IPS-15b (cell line): ENCODE data around the gene IBA57.
"Not testable (repeated sequence)": the region's sequence is repeated elsewhere in the genome, so short reads cannot be mapped to it uniquely, and the experiment has no call there.

Source experiments
- H3K27me3 ChIP-seq: one replicate; pipeline ENCODE4 v1.6.1; 2013; ENCODE audit warnings: low read length; ENCODE audit not compliant: control insufficient read depth, insufficient read depth
- H3K36me3 ChIP-seq: one replicate; pipeline ENCODE4 v1.6.1; 2013; ENCODE audit warnings: low read length; ENCODE audit not compliant: control insufficient read depth, insufficient read depth
- H3K4me1 ChIP-seq: one replicate; pipeline ENCODE4 v1.6.1; 2013; ENCODE audit warnings: mild to moderate bottlenecking, low read length; ENCODE audit not compliant: control insufficient read depth, insufficient read depth
- H3K4me3 ChIP-seq: one replicate; pipeline ENCODE4 v1.5.1; 2013; ENCODE audit warnings: low read depth, low read length
- H3K9ac ChIP-seq: one replicate; pipeline ENCODE4 v1.6.1; 2013; ENCODE audit warnings: low read depth, mild to moderate bottlenecking, low read length
- H3K9me3 ChIP-seq: one replicate; pipeline ENCODE4 v1.6.1; 2013; ENCODE audit warnings: mild to moderate bottlenecking, low read length; ENCODE audit not compliant: control insufficient read depth, insufficient read depth

IBA57 gene

GRCh38 chr1:228171221-228171891 lies 5.8 kb downstream of the IBA57 start:
- Histone ChIP-seq H3K4me3 (no peak overlapping the region), H3K9ac (no peak overlapping the region), H3K4me1 (no peaks in the 10 kb centered on the region), H3K36me3 (no peaks in the 10 kb centered on the region), H3K27me3 (no peaks in the 10 kb centered on the region), H3K9me3 (no peaks in the 10 kb centered on the region)

- Histone ChIP-seq H3K9ac (no peak overlapping the region), H3K4me1 (no peaks in the 10 kb centered on the region)
Observed at GRCh38 chr1:228172591-228173527, 7.3 kb downstream of the IBA57 start.

DNA sequence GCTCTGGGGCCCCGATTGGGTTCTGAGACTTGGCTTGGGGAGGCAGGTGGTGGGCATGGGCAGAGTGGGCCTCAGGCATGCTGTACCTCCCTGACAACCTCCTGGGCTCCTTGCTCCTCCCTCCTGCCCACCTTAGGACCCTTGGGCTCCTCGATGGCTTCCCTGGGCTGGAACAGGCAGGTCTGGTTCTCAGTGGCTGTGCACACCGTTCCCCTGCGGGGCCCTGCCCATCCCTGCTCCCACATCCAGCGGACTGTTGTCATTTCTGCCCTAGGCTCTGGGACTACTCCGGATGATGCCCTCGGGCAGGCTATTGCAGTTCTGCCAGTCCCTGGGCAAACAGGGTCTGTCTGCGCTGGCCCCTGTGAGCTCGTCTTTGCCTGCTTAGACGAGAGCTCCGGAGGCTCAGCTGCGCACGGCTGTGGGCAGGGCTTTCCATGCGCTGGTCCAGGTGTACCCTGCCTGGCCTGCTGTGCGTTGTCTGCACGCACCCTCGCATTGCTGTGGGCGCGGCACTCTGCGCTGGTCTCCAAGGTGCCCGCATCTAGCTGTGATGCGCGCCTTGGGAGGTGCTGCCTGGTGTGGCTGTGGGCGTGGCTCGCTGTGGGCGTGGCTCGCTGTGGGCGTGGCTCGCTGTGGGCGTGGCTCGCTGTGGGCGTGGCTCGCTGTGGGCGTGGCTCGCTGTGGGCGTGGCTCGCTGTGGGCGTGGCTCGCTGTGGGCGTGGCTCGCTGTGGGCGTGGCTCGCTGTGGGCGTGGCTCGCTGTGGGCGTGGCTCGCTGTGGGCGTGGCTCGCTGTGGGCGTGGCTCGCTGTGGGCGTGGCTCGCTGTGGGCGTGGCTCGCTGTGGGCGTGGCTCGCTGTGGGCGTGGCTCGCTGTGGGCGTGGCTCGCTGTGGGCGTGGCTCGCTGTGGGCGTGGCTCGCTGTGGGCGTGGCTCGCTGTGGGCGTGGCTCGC lies 8.2 kb downstream of the IBA57 start:
- H3K36me3 ChIP-seq, H3K27me3 ChIP-seq, H3K9ac ChIP-seq, H3K9me3 ChIP-seq, H3K4me1 ChIP-seq: not testable (repeated sequence)
- H3K4me3 ChIP-seq, result peak overlapping the region; percentile 13

More at GRCh38 chr1:228172591-228173527, 7.3 kb downstream of the IBA57 start:
- H3K36me3 ChIP-seq, result no peaks in the 10 kb centered on the region
- no peak overlapping the region for H3K4me3 ChIP-seq
- H3K9me3 ChIP-seq, result no peaks in the 10 kb centered on the region
- no peaks in the 10 kb centered on the region for H3K27me3 ChIP-seq

GRCh38 chr1:228174482-228175315 lies 9.1 kb downstream of the IBA57 start:
- H3K27me3 ChIP-seq, result no peaks in the 10 kb centered on the region
- no peaks in the 10 kb centered on the region for H3K36me3 ChIP-seq
- H3K9me3 ChIP-seq, result no peaks in the 10 kb centered on the region
- H3K4me3 ChIP-seq, result peak overlapping the region; percentile 18
- no peak overlapping the region for H3K9ac ChIP-seq
- no peaks in the 10 kb centered on the region for H3K4me1 ChIP-seq

- no peaks in the 10 kb centered on the region for H3K4me1 ChIP-seq
- H3K9me3 ChIP-seq, result no peaks in the 10 kb centered on the region
- H3K4me3 ChIP-seq, result no peak overlapping the region
- no peak overlapping the region for H3K9ac ChIP-seq
- no peaks in the 10 kb centered on the region for H3K36me3 ChIP-seq
- no peaks in the 10 kb centered on the region for H3K27me3 ChIP-seq
Observed at GRCh38 chr1:228175316-228176023, 9.9 kb downstream of the IBA57 start.

- H3K9me3 ChIP-seq, result no peaks in the 10 kb centered on the region
- H3K4me1 ChIP-seq, result no peaks in the 10 kb centered on the region
- no peak overlapping the region for H3K9ac ChIP-seq
- no peaks in the 10 kb centered on the region for H3K36me3 ChIP-seq
- H3K4me3 ChIP-seq, result no peak overlapping the region
- no peaks in the 10 kb centered on the region for H3K27me3 ChIP-seq
Observed at GRCh38 chr1:228176024-228176395, 10.4 kb downstream of the IBA57 start.

- H3K9ac ChIP-seq, result no peak overlapping the region
- H3K4me1 ChIP-seq, result no peaks in the 10 kb centered on the region
- H3K36me3 ChIP-seq, result no peaks in the 10 kb centered on the region
- no peak overlapping the region for H3K4me3 ChIP-seq
- no peaks in the 10 kb centered on the region for H3K27me3 ChIP-seq
- H3K9me3 ChIP-seq, result no peaks in the 10 kb centered on the region
Observed at GRCh38 chr1:228176461-228177182, 11.0 kb downstream of the IBA57 start.

DNA sequence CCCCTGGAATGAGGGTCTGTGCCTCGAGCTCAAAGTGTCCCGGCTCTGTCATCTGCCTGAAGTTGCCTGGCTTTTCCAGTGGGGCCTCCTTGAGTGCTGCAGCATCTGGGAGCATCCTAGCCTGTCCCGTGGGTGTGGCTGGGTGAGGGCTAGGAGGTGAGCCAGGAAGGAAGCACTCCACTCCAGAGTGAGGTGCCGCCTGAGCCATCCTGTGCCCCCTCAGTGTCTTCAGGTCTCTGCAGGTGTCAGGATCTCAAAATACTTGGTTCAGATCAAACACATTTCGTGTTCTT lies 11.5 kb downstream of the IBA57 start:
- H3K9ac ChIP-seq, result no peak overlapping the region

DNA sequence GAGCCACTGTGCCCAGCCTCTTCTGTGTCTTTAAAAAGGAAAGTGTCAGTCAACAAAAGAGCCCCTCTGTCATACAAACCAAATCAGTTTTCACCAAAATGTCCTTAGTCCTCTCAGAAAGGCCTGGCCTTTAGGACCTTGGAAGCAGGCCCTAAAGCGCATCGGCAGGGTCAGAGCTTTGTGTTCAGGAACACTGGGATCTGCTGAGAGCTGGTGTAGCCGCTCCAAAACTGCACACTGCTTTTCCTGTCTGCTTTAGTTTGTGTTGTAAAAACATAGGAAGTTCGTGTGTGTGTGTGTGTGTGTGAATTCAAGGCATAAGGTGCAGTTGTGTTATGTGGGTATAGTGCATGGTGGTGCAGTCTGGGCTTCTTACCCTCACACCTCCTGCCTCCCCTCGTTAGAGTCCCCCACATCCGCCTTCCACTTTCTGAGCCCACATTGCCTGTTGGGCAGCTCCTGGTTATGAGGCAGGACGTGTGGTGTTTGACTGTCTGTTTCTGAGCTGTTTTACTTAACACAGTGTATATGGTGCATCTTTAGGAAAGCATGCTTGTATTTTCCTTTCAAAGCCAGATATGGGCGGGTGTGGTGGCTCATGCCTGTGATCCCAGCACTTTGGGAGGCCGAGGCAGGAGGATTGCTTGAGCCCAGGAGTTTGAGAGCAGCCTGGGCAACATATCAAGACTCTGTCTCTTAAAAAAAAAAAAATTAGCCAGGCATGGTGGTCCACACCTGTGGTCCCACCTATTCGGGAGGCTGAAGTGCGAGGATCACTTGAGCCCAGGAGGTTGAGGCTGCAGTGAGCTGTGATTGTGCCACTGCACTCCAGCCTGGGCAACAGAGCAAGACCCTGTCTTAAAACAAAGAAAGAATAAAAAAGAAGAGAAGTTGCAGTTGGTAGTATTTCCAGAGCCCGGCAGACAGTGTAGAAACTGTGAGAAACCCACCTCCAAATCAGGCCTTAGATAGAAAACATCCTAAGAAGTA lies 12.4 kb downstream of the IBA57 start:
- no peaks in the 10 kb centered on the region for H3K36me3 ChIP-seq
- no peaks in the 10 kb centered on the region for H3K9me3 ChIP-seq
- no peak overlapping the region for H3K4me3 ChIP-seq
- no peaks in the 10 kb centered on the region for H3K4me1 ChIP-seq
- no peak overlapping the region for H3K9ac ChIP-seq
- H3K27me3 ChIP-seq, result no peaks in the 10 kb centered on the region

More for the DNA sequence above, 11.5 kb downstream of the IBA57 start:
- H3K9me3 ChIP-seq, result no peaks in the 10 kb centered on the region
- no peaks in the 10 kb centered on the region for H3K4me1 ChIP-seq
- H3K4me3 ChIP-seq, result no peak overlapping the region
- no peaks in the 10 kb centered on the region for H3K36me3 ChIP-seq
- no peaks in the 10 kb centered on the region for H3K27me3 ChIP-seq
